D721Med (cell line): ENCODE measurements around the gene CENPF.

Experiments used
- DNase-seq: peaks from one replicate; pipeline ENCODE4 v3.0.0; 2011; ENCODE audit warnings: low spot score; ENCODE audit not compliant: insufficient read length
- FAIRE-seq: peaks from 2 replicates; lab custom pipeline; 2011; peaks lifted over from hg19 to GRCh38; lab: Jason Lieb, UNC
- CTCF ChIP-seq: IDR thresholded peaks from 2 replicates; pipeline ENCODE4 v1.5.1; 2012; ENCODE audit warnings: mild to moderate bottlenecking, control low read depth; ENCODE audit not compliant: insufficient read depth; ENCODE audit errors: missing control alignments

Gene CENPF

GRCh38 chr1:214678386-214678785 lies 75.4 kb downstream of the CENPF start:
- DNase-seq (no peak), FAIRE-seq (no peak)
- no peak for TF ChIP-seq CTCF

- FAIRE-seq, result no peak
- no peak for TF ChIP-seq CTCF
- no peak for DNase-seq
These were observed 80.6 kb downstream of the CENPF start for GRCh38 chr1:214683621-214684020.

DNA sequence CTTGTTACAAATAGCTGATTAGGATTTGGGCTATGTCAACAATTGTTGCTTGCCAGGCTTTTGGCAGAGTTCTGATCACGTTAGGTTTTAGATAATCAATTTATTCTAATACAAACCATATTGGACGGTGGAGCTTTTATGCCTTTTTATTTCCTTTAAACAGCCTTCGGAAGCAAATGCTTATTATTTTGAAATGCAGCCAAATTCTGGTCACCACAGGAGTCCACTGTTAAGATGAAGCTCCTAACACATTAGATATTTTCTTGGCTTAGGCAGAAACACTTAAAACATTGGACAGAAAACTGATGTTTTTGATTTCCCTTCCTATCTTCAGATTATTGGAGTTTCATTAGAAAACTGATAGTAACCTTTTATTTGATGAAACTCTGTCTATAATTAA lies 82.9 kb downstream of the CENPF start:
- DNase-seq (no peak), FAIRE-seq (no peak)
- no peak for TF ChIP-seq CTCF

GRCh38 chr1:214686497-214686896 lies 83.5 kb downstream of the CENPF start:
- DNase-seq, result no peak
- TF ChIP-seq CTCF, result no peak
- FAIRE-seq, result no peak

- DNase-seq (no peak), FAIRE-seq (no peak)
- TF ChIP-seq CTCF, result no peak
These were observed 85.9 kb downstream of the CENPF start for GRCh38 chr1:214688891-214689290.

DNA sequence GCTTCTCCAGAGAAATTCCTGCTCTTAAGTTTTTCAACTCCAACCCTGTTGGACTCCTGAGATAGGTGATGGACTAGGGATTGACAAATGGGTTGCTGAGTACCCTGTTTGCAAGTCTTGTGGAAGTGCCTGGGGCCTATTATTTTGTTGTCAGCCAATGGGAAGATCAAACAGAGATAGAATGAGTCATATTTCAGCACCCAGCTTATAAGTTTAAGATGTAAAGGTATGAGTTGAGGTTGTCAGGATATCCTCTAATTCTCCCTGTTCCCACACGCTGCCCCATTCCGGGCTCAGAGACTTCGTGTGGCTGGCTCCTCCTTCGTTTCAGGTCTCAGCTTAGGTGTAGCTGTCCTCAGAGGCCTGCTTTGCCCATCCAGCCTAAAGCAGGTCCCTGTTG lies 91.8 kb downstream of the CENPF start:
- no peak for FAIRE-seq
- no peak for TF ChIP-seq CTCF
- no peak for DNase-seq

- no peak for TF ChIP-seq CTCF
- DNase-seq, result no peak
- FAIRE-seq, result no peak
These were observed 95.6 kb downstream of the CENPF start for GRCh38 chr1:214698559-214698958.
